ENCODE measurements around the gene VIPR2. TPM values are rescaled to one million over a fixed set of nuclear protein-coding genes. Genes with fewer than 3 reads are reported as not detected.

Gene VIPR2
- total RNA-seq, 1 donor from 2014 or later, result not detected

- H3K36me3 Mint-ChIP-seq (ENCODE audit: unreplicated experiment), result no peaks in the 10 kb centered on the region
- no peaks in the 10 kb centered on the region for H3K27me3 Mint-ChIP-seq (ENCODE audit: unreplicated experiment)
- H3K9me3 Mint-ChIP-seq (ENCODE audit: unreplicated experiment), result no peaks in the 10 kb centered on the region
- no peak overlapping the region for H3K4me3 Mint-ChIP-seq (ENCODE audit: unreplicated experiment)
- no peak for TF ChIP-seq CTCF (IDR thresholded peaks at IDR 0.05; ENCODE audit: partially characterized antibody, unreplicated experiment)
- DNase-seq, result no peak
- H3K4me1 Mint-ChIP-seq (ENCODE audit: low read depth, unreplicated experiment), result no peaks in the 10 kb centered on the region
- no peak overlapping the region for H3K27ac Mint-ChIP-seq (ENCODE audit: unreplicated experiment)
Measured at GRCh38 chr7:159078911-159079270, 65.8 kb downstream of the VIPR2 start.

DNA sequence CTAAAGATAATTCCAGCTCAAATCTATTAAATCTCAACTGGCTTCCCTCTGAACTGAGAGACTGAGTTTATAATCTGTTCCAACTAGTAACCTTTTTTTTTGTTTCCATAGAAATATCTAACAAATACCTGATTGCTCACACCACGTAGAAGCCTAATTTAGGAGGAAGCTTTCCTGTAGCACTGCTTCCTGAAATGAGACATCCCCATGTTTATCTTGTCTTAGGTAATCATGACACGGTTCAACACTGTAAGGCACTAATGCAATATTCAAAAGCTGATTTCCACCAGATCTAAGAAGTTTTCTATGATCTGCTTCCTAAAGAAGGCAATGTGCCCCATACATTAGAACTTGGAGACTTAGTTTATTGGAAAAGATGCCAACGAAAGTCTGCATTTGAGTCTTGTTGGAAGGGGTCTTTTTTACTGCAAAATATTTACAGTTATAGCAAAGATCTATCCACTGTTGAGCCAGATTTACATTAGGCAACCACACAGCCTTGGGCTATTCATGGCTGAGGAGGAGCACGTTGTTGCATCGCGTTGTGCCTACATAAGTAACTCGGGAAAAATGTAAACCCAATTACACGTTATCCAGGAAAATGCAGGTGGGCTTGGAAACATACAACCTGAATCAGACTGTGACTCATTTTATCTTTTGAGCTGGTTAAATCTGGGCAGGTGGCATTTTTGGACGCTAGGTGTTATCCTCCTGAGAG is 66.3 kb downstream of the VIPR2 start:
- H3K27me3 Mint-ChIP-seq (ENCODE audit: unreplicated experiment), result no peaks in the 10 kb centered on the region
- DNase-seq, result no peak
- H3K4me3 Mint-ChIP-seq (ENCODE audit: unreplicated experiment), result no peak overlapping the region
- H3K36me3 Mint-ChIP-seq (ENCODE audit: unreplicated experiment), result no peaks in the 10 kb centered on the region
- TF ChIP-seq CTCF (IDR thresholded peaks at IDR 0.05; ENCODE audit: partially characterized antibody, unreplicated experiment), result no peak
- H3K9me3 Mint-ChIP-seq (ENCODE audit: unreplicated experiment), result no peaks in the 10 kb centered on the region
- no peaks in the 10 kb centered on the region for H3K4me1 Mint-ChIP-seq (ENCODE audit: low read depth, unreplicated experiment)
- H3K27ac Mint-ChIP-seq (ENCODE audit: unreplicated experiment), result no peak overlapping the region

DNA sequence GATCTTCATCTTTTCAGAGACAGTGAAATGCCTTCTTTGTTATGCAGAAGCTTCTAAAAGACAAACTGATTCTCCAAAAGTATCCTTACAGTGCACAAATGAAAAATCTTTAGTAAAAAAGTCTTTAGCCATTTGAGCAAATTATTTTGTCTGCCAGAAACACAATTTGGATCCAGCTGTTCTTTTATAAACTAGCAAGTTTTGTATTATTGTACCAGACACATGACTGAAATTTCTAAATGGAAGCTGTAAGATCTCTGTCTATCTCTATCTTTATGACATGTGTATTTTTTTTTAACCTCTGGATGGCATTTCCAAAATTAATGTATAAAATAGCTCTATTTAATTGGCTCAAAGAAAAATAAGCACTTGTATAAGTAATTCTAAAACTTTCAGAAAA is 68.3 kb downstream of the VIPR2 start:
- Mint-ChIP-seq H3K4me3 (ENCODE audit: unreplicated experiment) (no peak overlapping the region), H3K4me1 (ENCODE audit: low read depth, unreplicated experiment) (no peaks in the 10 kb centered on the region), H3K36me3 (ENCODE audit: unreplicated experiment) (no peaks in the 10 kb centered on the region), H3K27me3 (ENCODE audit: unreplicated experiment) (no peaks in the 10 kb centered on the region), H3K9me3 (ENCODE audit: unreplicated experiment) (no peaks in the 10 kb centered on the region), H3K27ac (ENCODE audit: unreplicated experiment) (no peak overlapping the region)
- TF ChIP-seq CTCF (IDR thresholded peaks at IDR 0.05; ENCODE audit: partially characterized antibody, unreplicated experiment), result no peak
- DNase-seq, result no peak

DNA sequence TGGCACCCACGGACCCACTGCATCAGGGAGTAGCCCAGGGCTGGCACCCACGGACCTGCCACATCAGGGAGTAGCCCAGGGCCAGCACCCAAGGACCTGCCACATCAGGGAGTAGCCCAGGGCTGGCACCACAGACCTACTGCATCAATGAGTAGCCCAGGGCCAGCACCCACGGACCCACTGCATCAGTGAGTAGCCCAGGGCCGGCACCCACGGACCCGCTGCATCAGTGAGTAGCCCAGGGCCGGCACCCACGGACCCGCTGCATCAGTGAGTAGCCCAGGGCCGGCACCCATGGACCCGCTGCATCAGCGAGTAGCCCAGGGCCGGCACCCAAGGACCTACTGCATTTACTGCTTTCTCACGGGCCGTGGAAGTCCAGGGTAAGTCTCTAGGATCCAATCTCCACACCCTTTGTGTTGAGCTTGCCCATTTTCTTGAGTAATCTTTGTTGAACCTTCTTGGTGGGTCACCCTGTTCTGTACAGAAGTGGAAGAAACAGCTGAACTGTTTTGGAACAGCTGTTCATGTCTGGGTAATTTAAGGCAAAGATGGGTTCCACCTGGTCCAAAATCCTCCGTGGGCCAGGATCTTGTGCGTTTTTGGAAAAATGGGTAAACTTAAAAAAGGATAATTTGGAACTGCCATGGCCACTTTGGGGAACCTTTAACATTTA is 69.0 kb downstream of the VIPR2 start:
- Mint-ChIP-seq H3K4me3 (ENCODE audit: unreplicated experiment) (no peak overlapping the region), H3K9me3 (ENCODE audit: unreplicated experiment) (no peaks in the 10 kb centered on the region), H3K27ac (ENCODE audit: unreplicated experiment) (no peak overlapping the region), H3K27me3 (ENCODE audit: unreplicated experiment) (no peaks in the 10 kb centered on the region), H3K36me3 (ENCODE audit: unreplicated experiment) (no peaks in the 10 kb centered on the region), H3K4me1 (ENCODE audit: low read depth, unreplicated experiment) (no peaks in the 10 kb centered on the region)
- TF ChIP-seq CTCF (IDR thresholded peaks at IDR 0.05; ENCODE audit: partially characterized antibody, unreplicated experiment), result no peak
- DNase-seq, result no peak

GRCh38 chr7:159071260-159071659 is 73.4 kb downstream of the VIPR2 start:
- TF ChIP-seq CTCF (IDR thresholded peaks at IDR 0.05; ENCODE audit: partially characterized antibody, unreplicated experiment), result no peak
- no peak overlapping the region for H3K27ac Mint-ChIP-seq (ENCODE audit: unreplicated experiment)
- H3K4me3 Mint-ChIP-seq (ENCODE audit: unreplicated experiment), result no peak overlapping the region
- no peaks in the 10 kb centered on the region for H3K27me3 Mint-ChIP-seq (ENCODE audit: unreplicated experiment)
- peaks cover 11% of the 10 kb centered on the region for H3K4me1 Mint-ChIP-seq (ENCODE audit: low read depth, unreplicated experiment)
- DNase-seq, result no peak
- no peaks in the 10 kb centered on the region for H3K9me3 Mint-ChIP-seq (ENCODE audit: unreplicated experiment)
- no peaks in the 10 kb centered on the region for H3K36me3 Mint-ChIP-seq (ENCODE audit: unreplicated experiment)
